ENCODE results near the gene B4GALT5. TPM values are rescaled to one million over a fixed set of nuclear protein-coding genes. Genes with fewer than 3 reads are reported as not detected.
A peak's percentile ranks its signal among the peaks of the same experiment; 100 is the strongest.

The B4GALT5 gene
- total RNA-seq, 1 experiment from 2014 or later = 77.0 TPM

DNA sequence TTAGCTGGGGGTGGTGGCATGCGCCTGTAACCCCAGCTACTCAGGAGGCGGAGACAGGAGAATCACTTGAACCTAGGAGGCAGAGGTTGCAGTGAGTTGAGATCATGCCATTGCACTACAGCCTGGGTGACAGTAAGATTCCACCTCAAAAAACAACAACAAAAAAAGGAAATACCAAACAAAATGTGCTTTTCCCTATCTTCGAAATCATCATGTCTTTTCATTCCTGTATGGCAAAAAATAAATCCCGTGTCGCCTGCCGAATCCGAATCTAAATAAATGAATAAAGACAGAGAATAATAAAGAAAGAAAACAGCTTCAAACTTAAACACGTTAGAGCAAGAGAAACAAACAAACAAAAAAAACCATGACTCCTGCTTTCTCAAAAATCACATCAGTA, 11.8 kb downstream of the B4GALT5 start:
- H3K4me1 Mint-ChIP-seq = peaks cover 66 to 76% of the 10 kb centered on the region in 2 experiments
- Histone ChIP-seq H2BK15ac (ENCODE audit: low read depth, low read length) (no peak overlapping the region), H3K18ac (ENCODE audit: insufficient read length, low read depth, low read length) (no peak overlapping the region), H3K27ac (ENCODE audit: insufficient read length, low read depth, low read length) (no peak overlapping the region), H4K5ac (ENCODE audit: insufficient read length, low read depth, low read length) (no peak overlapping the region), H4K91ac (ENCODE audit: insufficient read length, low read depth, low read length) (no peak overlapping the region), H3K27me3 (ENCODE audit: insufficient read depth, low read length) (no peaks in the 10 kb centered on the region), H2BK5ac (ENCODE audit: insufficient read length, low read length) (no peak overlapping the region), H2BK20ac (ENCODE audit: low read depth, low read length, poor library complexity, severe bottlenecking) (no peak overlapping the region), H4K20me1 (ENCODE audit: control insufficient read depth, insufficient read depth, insufficient read length) (no peaks in the 10 kb centered on the region), H3K79me2 (ENCODE audit: insufficient read depth, low read length) (peaks cover 69% of the 10 kb centered on the region), H2BK12ac (ENCODE audit: insufficient read length, low read depth, low read length) (no peak overlapping the region), H3K23me2 (ENCODE audit: insufficient read length, low read depth, low read length, poor library complexity, severe bottlenecking) (no peaks in the 10 kb centered on the region), H3K9ac (ENCODE audit: extremely low read depth, insufficient read length, low read length) (no peak overlapping the region), H3K4ac (ENCODE audit: low read depth, low read length) (no peak overlapping the region), H2AFZ (ENCODE audit: low read length) (no peak overlapping the region), H2BK120ac (ENCODE audit: low read depth, low read length, poor library complexity, severe bottlenecking) (no peak overlapping the region), H3K56ac (ENCODE audit: insufficient read length, low read depth, low read length) (no peak overlapping the region), H3K4me1 (ENCODE audit: insufficient read depth, low read length) (peaks cover 16% of the 10 kb centered on the region; the same call in 1 of the 2 replicates), H3K9me3 (ENCODE audit: control insufficient read depth, low read depth, low read length) (no peaks in the 10 kb centered on the region), H3K79me1 (ENCODE audit: insufficient read depth, low read depth, low read length, poor library complexity, severe bottlenecking) (peaks cover 7% of the 10 kb centered on the region), H3K4me2 (ENCODE audit: insufficient read depth, insufficient read length, low read length) (no peak overlapping the region), H3K23ac (ENCODE audit: insufficient read length, low read depth, low read length) (no peak overlapping the region), H2AK5ac (ENCODE audit: insufficient read length, low read length) (no peak overlapping the region), H3K14ac (ENCODE audit: insufficient read depth, low read length) (no peak overlapping the region), H4K8ac (replicated peaks; ENCODE audit: insufficient read length, low read depth, low read length) (no peak overlapping the region), H3T11ph (ENCODE audit: low read length) (no peak overlapping the region)
- WGBS (ENCODE audit: extremely low coverage, insufficient read length, low lambda C conversion rate) = no CpG with 5 or more reads among the region's 8 CpGs
- TF ChIP-seq, protein P1, sequence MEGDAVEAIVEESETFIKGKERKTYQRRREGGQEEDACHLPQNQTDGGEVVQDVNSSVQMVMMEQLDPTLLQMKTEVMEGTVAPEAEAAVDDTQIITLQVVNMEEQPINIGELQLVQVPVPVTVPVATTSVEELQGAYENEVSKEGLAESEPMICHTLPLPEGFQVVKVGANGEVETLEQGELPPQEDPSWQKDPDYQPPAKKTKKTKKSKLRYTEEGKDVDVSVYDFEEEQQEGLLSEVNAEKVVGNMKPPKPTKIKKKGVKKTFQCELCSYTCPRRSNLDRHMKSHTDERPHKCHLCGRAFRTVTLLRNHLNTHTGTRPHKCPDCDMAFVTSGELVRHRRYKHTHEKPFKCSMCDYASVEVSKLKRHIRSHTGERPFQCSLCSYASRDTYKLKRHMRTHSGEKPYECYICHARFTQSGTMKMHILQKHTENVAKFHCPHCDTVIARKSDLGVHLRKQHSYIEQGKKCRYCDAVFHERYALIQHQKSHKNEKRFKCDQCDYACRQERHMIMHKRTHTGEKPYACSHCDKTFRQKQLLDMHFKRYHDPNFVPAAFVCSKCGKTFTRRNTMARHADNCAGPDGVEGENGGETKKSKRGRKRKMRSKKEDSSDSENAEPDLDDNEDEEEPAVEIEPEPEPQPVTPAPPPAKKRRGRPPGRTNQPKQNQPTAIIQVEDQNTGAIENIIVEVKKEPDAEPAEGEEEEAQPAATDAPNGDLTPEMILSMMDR (conservative IDR thresholded peaks at IDR 0.05) = no peak
- peaks cover 2 to 10% (median 4%) of the 10 kb centered on the region in 3 experiments; a peak in 5 of 7 replicates for H3K36me3 Mint-ChIP-seq (ENCODE audit: insufficient read depth in 1 of 3, low read depth in 3 of 3)
- H3K9me3 Mint-ChIP-seq = no peaks in the 10 kb centered on the region
- no peak for DNase-seq
- H3K27me3 Mint-ChIP-seq (ENCODE audit: low read depth) = no peaks in the 10 kb centered on the region
- peak overlapping the region in 1 of 2 experiments; percentile 26; a peak in 2 of 5 replicates for H3K4me3 Mint-ChIP-seq
- H3K27ac Mint-ChIP-seq = peak overlapping the region; percentile 63 to 94 (median 92); a peak in 4 of 7 replicates
